ENCODE data around the gene TREML2. TPM values are rescaled to one million over a fixed set of nuclear protein-coding genes. Genes with fewer than 3 reads are reported as not detected.
A peak's percentile ranks its signal among the peaks of the same experiment; 100 is the strongest.

The TREML2 gene
- total and polyA plus RNA-seq, 8 donors, result 0.08 to 0.37 (median 0.12) TPM; not detected in 5

DNA sequence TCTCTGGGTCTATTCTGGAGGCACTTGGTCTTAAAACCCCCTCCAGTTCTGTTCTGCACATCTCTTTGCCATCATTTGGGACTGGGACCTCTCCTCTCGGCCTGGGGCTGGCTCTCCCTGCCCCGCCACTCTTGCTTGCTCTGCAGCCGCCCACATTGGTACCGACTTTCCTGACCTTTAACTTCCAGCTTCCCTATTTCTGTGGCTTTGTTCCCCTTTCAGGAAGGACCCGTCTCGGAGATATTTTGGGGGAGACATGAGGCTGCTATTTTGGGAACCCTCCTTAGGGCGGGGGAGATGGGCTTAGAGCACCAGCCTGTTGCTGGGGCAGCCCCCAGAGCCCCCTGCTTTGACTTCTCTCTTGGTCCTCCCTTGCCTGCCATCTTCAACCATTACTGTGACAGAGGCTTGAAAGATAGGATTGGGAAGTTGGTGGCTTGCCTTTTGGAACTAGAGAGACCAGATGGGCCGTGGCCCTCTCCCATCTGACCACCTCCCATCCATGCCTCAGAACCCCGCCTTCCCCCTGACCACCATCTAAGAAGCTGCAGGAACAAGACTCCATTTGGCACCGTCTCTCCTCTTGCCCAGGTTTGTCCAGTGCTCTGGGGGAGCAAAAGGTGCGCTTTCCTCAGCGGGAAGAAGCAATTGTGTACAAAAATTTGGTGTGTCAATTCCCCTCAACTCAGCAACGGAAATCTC is 38.9 kb downstream of the TREML2 start:
- TF ChIP-seq POLR2AphosphoS5 (IDR thresholded peaks at IDR 0.05) (no peak), POLR2A (IDR thresholded peaks at IDR 0.05) (no peak), EP300 (IDR thresholded peaks at IDR 0.05) (no peak)
- TF ChIP-seq, protein P1, sequence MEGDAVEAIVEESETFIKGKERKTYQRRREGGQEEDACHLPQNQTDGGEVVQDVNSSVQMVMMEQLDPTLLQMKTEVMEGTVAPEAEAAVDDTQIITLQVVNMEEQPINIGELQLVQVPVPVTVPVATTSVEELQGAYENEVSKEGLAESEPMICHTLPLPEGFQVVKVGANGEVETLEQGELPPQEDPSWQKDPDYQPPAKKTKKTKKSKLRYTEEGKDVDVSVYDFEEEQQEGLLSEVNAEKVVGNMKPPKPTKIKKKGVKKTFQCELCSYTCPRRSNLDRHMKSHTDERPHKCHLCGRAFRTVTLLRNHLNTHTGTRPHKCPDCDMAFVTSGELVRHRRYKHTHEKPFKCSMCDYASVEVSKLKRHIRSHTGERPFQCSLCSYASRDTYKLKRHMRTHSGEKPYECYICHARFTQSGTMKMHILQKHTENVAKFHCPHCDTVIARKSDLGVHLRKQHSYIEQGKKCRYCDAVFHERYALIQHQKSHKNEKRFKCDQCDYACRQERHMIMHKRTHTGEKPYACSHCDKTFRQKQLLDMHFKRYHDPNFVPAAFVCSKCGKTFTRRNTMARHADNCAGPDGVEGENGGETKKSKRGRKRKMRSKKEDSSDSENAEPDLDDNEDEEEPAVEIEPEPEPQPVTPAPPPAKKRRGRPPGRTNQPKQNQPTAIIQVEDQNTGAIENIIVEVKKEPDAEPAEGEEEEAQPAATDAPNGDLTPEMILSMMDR (IDR thresholded peaks at IDR 0.05), result no peak
- no peaks in the 10 kb centered on the region for H3K9me3 ChIP-seq
- H3K4me3 ChIP-seq, result no peak overlapping the region
- DNase-seq, result no peak
- intact Hi-C loops (cut with DNase I; ENCODE audit: low total_unique reads), result no loop called here
- H3K4me1 ChIP-seq, result peaks cover 0 to 6% (median 0%) of the 10 kb centered on the region in 4 donors
- H3K27me3 ChIP-seq, result peaks cover 0 to 25% (median 6%) of the 10 kb centered on the region in 3 donors
- no peak overlapping the region for H3K27ac ChIP-seq
- H3K36me3 ChIP-seq, result no peaks in the 10 kb centered on the region
- WGBS, 5 donors, result 69 to 75% (median 73%) methylated on average over 13 of the region's 13 CpGs

DNA sequence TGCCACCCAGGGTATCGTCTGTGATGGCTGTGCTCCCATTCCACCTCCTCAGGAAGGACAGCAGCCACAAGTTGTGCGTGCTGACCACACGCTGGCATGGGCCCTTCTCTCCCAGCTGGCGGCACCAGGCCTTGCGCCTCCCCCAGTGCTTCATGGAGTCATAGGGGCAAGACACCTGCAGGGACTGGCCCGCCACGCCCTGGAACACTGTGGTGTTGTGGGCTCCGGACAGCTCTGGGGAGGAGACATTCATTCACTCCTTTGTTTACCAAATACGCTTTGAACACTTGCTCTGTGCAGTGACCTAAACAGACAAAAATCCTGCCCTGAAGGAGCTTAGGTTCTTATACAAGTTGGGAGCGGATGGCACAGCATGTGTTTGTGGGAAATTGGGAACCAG is 39.6 kb downstream of the TREML2 start:
- H3K36me3 ChIP-seq, result no peaks in the 10 kb centered on the region
- DNase-seq, result no peak
- no peak for TF ChIP-seq POLR2AphosphoS5 (IDR thresholded peaks at IDR 0.05)
- TF ChIP-seq POLR2A (IDR thresholded peaks at IDR 0.05), result no peak
- TF ChIP-seq, protein P1 (IDR thresholded peaks at IDR 0.05), result no peak
- TF ChIP-seq EP300 (IDR thresholded peaks at IDR 0.05), result no peak
- WGBS, 5 donors, result 82 to 90% (median 86%) methylated on average over 9 to 10 of the region's 10 CpGs
- no peaks in the 10 kb centered on the region for H3K9me3 ChIP-seq
- peaks cover 0 to 6% (median 0%) of the 10 kb centered on the region in 4 donors for H3K4me1 ChIP-seq
- H3K27ac ChIP-seq, result no peak overlapping the region
- H3K27me3 ChIP-seq, result peaks cover 0 to 28% (median 6%) of the 10 kb centered on the region in 3 donors
- H3K4me3 ChIP-seq, result no peak overlapping the region
- intact Hi-C loops (cut with DNase I; ENCODE audit: low total_unique reads), result no loop called here

DNA sequence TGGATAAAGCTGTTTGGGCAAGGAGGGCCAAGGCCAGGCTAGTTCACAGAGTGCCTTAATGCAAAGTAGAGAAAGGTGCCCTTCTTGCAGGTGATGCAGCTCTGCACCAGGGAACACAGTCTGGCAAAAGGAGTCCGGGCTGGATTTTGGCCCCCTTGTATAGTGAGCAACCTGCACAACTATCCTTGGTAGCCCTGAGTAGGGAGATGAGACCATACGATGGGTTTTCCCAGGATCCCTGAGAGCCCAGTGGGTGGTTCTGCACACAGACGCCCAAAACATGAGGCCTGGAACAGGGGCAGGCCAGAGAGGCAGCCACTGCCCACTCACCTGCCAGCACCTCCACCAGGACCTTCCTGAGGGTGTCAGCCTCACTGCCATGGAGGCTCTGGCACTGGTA is 40.0 kb downstream of the TREML2 start:
- peaks cover 0 to 6% (median 0%) of the 10 kb centered on the region in 4 donors for H3K4me1 ChIP-seq
- H3K27ac ChIP-seq, result no peak overlapping the region
- intact Hi-C loops (cut with DNase I; ENCODE audit: low total_unique reads), result no loop called here
- no peaks in the 10 kb centered on the region for H3K36me3 ChIP-seq
- 71 to 77% (median 76%) methylated on average over 3 of the region's 3 CpGs for WGBS, 5 donors
- peaks cover 0 to 28% (median 6%) of the 10 kb centered on the region in 3 donors for H3K27me3 ChIP-seq
- H3K4me3 ChIP-seq, result no peak overlapping the region
- no peaks in the 10 kb centered on the region for H3K9me3 ChIP-seq
- DNase-seq, result no peak
- TF ChIP-seq POLR2AphosphoS5 (IDR thresholded peaks at IDR 0.05) (no peak), EP300 (IDR thresholded peaks at IDR 0.05) (no peak), POLR2A (IDR thresholded peaks at IDR 0.05) (no peak)
- TF ChIP-seq, protein P1 (IDR thresholded peaks at IDR 0.05), result no peak

DNA sequence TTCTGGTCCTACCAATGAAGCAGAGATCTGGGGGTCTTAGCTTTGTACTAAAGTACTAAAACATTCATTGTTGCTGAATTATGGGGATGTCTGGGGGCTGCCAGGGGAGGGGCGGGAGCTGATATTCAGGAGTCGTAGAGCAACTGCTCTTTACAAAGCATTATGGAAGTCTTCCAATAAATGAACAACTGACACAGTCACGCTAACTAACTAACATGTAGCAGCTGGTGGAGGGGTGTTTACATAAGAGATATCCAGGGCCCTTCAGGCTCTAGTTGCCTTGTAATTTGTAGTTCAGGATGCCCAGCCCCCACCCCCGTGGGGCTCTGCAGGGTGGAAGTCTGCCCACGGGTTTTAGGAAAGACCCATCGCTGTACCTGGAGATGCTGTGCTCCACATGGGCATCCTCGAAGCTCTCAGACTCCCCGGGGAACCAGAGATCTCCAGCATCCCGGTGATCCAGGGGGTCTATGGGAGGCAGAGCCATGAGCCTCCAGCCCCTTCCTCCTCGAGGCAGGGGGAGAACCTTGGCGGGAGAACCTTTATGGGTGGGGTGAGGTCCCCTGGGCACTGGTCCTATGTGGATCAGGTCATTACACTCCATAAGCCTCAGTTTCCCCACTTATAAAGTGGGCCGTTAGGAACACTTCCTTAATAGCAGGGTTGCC is 41.4 kb downstream of the TREML2 start:
- H3K27ac ChIP-seq, result no peak overlapping the region
- TF ChIP-seq POLR2AphosphoS5 (IDR thresholded peaks at IDR 0.05) (no peak), POLR2A (IDR thresholded peaks at IDR 0.05) (no peak)
- H3K4me3 ChIP-seq, result no peak overlapping the region
- no peaks in the 10 kb centered on the region for H3K36me3 ChIP-seq
- H3K4me1 ChIP-seq, result peaks cover 0 to 6% (median 0%) of the 10 kb centered on the region in 4 donors
- peak in 1 of 2 donors; percentile 59 for DNase-seq
- intact Hi-C loops (cut with DNase I; ENCODE audit: low total_unique reads), result no loop called here
- no peaks in the 10 kb centered on the region for H3K9me3 ChIP-seq
- 56 to 65% (median 60%) methylated on average over 12 of the region's 12 CpGs for WGBS, 5 donors
- peaks cover 0 to 28% (median 6%) of the 10 kb centered on the region in 3 donors for H3K27me3 ChIP-seq

Data from stomach (tissue), 9 donors.